ENCODE measurements around the gene DSCAML1.

The DSCAML1 gene

GRCh38 chr11:117523680-117524079 is 273.3 kb downstream of the DSCAML1 start:
- DNase-seq (ENCODE audit: low read depth): no peak

- no peak for DNase-seq (ENCODE audit: low read depth)
These were observed 275.0 kb downstream of the DSCAML1 start for GRCh38 chr11:117521974-117522373.

- no peak for DNase-seq (ENCODE audit: low read depth)
These were observed 276.1 kb downstream of the DSCAML1 start for GRCh38 chr11:117520966-117521365.

DNA sequence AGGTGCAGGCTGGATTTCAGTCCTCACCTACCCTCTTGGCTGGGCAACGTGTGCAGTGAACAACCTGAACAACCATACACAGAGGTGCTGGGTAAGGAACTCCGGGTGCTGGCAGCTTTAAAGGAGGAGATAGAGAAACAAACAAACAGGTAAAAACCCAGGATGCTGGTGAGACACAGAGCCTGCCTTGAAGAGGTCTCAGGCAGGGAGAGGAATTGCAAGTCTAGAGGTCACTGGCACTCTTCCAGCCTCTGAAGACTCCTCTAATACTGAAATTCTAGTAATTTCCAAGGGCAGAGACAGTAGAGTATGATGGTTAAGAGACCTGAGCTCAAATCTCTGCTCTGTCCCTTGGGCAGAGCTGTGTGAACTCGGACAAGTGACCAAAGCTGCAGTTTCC is 276.8 kb downstream of the DSCAML1 start:
- no peak for DNase-seq (ENCODE audit: low read depth)

- no peak for DNase-seq (ENCODE audit: low read depth)
These were observed 277.4 kb downstream of the DSCAML1 start for GRCh38 chr11:117519590-117519989.

DNA sequence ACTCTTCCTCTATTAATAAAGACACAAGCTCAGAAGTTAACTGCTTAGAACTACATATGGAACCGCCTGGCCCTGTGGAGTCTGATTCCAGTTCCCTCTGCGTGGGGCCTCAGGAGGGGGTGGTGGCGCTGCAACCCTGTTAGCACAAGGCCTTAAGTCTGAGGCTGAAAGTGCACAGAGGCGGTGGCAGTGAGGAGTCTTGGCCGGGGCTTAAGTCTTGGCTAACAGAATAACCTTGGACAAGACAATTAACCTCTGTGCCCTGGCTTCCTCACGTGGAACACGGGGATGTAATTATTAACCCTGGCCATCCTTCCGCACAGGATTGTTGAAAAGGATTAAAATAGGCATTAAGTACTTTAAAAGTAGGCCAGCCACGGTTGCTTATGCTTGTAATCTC is 277.8 kb downstream of the DSCAML1 start:
- no peak for DNase-seq (ENCODE audit: low read depth)

GRCh38 chr11:117518455-117518854 is 278.6 kb downstream of the DSCAML1 start:
- DNase-seq (ENCODE audit: low read depth): no peak

GRCh38 chr11:117517097-117517496 is 279.9 kb downstream of the DSCAML1 start:
- no peak for DNase-seq (ENCODE audit: low read depth)

- no peak for DNase-seq (ENCODE audit: low read depth)
These were observed 280.9 kb downstream of the DSCAML1 start for GRCh38 chr11:117515892-117516787.

DNA sequence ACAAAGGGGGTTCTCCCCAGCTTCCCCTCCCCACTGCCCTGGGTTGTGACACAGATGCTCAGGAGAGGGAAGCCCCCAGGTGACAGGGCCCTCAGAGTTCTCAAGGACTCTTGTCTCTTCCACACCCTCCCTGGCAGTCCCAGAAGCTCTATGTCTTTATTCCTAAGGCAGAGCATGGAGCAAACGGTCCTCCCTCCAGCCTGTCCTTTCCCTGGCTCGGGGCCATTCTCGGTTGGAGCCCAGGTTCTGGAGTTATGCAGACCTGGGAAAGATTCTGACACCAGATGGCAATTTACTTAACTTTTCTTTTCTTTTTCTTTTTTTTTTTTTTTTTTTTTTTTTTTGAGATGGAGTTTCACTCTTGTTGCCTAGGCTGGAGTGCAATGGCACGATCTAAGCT is 282.8 kb downstream of the DSCAML1 start:
- DNase-seq (ENCODE audit: low read depth): no peak

DNA sequence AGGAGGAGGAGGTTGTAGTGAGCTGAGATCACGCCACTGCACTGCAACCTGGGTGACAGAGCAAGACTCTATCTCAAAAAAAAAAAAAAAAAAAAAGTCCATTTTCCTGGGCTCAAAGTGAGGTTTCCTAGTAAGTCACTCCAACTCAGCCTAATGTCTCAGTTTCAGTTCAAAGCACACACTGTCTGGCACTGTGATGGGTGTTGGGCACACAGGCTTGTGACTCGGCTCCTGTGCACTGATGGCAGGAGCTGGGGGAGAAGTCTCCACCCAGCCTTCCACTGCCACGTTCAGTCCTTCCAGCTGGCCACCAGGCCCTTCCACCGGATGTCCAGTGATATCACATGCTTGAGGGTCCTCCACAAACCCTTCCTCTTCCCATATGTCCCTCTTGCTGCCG is 283.4 kb downstream of the DSCAML1 start:
- no peak for DNase-seq (ENCODE audit: low read depth)

- DNase-seq (ENCODE audit: low read depth): no peak
These were observed 285.0 kb downstream of the DSCAML1 start for GRCh38 chr11:117511931-117512539.

DNA sequence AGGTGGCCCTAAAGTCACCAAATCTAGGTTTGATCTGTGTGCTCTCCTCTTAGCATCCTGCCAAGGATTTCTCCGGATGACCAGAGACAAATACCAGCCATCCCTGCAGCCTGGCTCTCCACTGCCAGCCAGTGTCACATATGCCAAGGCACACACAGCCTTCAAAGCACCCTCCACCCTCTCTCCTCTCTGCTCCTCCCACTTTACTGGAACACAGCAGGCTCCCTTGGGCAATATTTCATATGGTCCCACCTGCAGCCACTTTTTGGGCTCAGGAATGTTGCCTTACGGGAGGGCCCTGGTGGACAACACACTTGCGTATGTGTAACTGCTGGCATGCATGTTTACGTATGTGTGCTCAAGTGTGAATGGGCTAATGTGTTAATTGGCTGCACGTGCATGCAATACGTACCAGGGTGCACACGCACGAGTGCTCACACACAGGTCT is 285.5 kb downstream of the DSCAML1 start:
- no peak for DNase-seq (ENCODE audit: low read depth)

DNA sequence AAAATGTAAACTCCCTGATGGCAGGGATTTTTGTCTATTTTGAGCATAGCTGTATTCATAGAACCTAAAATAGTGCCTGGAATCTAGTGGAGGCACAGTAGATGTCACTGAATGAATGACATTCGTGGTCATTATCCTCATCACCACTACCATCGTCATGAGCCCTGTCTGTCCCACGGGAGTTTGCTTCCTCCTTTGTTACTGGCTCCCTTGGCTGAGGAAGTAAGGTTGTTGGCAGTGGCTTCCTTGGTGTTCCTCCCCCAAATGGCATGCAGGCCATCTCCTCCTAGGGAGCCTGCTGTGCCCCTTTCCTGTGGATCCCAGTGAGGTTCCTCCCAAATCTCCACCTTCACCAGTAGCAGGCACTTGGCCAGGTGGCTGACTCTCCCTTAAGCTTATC is 286.4 kb downstream of the DSCAML1 start:
- no peak for DNase-seq (ENCODE audit: low read depth)

DNA sequence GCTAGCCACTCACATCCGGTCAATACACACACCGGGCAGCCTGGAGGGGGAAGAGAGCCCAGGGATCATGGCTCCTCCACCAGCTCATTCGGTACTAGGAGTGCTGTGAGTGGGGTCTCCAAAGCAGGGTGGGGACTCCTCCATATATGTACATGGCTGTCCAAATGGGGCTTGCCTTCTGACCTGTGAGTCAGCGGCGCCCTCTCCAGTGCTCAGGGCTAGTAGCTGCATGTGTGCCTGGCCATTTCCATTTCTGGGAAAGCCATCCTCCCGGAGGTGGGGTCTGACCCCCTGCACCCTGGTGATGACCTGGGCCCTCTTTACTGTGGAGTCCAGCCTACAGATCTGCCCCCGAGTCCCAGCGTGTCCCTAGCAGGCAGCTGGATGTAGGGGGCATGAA is 287.5 kb downstream of the DSCAML1 start:
- DNase-seq (ENCODE audit: low read depth): no peak

DNA sequence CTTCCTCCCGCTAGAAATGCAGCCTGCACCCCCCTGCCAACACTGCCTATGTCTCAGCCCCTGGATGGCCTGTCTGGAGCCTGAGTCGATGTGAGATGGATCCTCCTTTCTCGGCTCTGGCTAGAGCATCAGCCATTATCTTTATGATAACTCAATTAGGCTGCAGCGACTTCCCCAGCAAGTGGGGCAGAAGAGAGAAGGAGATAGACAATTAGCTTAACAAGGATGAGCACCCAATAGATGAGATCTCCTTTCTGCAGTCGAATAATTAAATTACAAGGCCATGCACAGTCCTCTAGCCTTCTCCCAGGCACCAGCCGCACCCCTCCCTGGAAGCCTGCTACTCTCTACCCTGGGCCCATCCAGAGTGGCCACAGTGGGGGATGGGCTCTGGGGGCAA is 290.0 kb downstream of the DSCAML1 start:
- no peak for DNase-seq (ENCODE audit: low read depth)

DNA sequence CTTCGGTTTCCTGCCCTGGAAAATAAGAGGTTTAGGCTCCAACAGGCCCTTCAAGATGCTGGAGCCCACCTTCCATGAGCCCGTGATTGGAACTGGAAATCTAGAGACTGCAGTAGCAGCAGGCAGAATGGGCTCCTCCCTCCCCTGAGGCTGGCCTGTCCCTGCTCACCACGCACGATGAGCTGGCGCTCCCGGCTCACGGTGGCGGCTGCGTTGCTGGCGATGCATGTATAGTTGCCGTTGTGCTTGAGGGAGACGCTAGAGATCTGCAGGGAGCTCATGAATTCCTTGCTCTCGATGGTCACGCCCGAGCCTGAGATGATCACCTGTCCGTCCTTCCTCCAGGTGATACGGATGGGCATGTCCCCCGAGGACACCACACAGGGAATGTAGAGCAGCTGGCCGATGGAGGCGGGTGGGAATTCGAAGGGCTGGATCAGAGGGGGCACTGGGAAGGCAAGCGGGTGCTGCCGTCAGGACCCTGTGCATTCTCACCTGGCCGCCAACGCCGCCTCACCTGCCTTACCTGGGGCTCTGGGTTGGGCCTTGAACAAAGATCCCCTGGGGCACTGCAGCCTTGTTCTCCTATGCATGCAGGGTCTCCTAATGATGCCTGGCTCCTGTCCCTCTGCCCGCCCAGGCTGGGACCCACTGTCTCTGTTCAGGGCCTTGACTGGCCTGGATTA is 291.6 kb downstream of the DSCAML1 start:
- DNase-seq (ENCODE audit: low read depth): no peak

GRCh38 chr11:117502779-117503100 is 294.3 kb downstream of the DSCAML1 start:
- DNase-seq (ENCODE audit: low read depth): no peak

- DNase-seq (ENCODE audit: low read depth): no peak
These were observed 294.8 kb downstream of the DSCAML1 start for GRCh38 chr11:117502015-117502778.

DNA sequence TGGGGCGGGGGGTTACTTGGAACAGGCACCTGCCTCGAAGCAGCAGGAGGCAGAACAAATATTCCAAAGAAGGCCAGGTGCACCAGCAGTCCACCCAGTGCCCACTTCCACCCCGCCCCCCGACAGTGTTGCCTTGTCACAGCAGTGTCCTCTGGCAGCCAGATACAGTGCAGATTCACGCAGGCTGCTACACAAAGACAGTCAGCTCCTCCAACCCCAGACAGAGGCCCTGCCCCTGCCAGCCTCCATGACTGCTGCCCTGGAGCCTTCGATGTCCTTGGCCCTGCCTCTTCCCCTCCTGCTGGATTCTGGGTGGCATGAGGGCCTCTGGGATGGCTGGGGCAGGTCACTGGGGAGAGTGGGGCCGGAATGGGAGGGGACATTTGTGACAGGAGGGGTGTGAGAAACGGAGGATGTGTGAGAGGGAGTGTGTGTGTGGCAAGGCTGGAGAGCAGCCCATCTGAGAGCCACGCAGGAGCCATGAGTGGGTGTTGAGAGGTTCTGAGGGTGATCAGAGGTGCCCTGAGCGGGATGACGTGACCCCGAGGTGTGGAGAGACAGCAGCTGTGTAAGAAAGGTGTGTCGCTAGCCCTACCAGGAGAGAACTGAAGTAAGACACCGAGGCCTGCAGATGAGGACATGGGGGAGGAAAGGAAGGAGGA is 295.6 kb downstream of the DSCAML1 start:
- DNase-seq (ENCODE audit: low read depth): no peak

GRCh38 chr11:117498791-117499190 is 298.2 kb downstream of the DSCAML1 start:
- no peak for DNase-seq (ENCODE audit: low read depth)

Data from stimulated activated CD8-positive, alpha-beta memory T cell treated with anti-CD3 and anti-CD28 coated beads, Interleukin-4, amount 100 ng/mL, for 24 hours (primary cell).